Gastrocnemius medialis (tissue), 4 donors: Measurements from ENCODE around the gene HYDIN.
"Not testable (repeated sequence)": the region's sequence is repeated elsewhere in the genome, so short reads cannot be mapped to it uniquely, and the experiment has no call there.

ENCODE experiments used
- CTCF ChIP-seq, 5 experiments: fragments of 450-650 bp in 3 of 5; fragments of 200-600 bp in 2 of 5; sonication (generic) in 2 of 5; IDR thresholded peaks in 4 of 5; conservative IDR thresholded peaks in 1 of 5; 1 replicate in 4 of 5; 2 replicates in 1 of 5; pipeline ENCODE4 v1.5.1; 2016 to 2019; ENCODE audit warnings: antibody characterized with exemption in 5 of 5, mild to moderate bottlenecking in 3 of 5, moderate library complexity in 3 of 5
- POLR2A ChIP-seq, 2 donors: fragments of 450-650 bp; IDR thresholded peaks; one replicate each; pipeline ENCODE4 v1.6.1; 2017; ENCODE audit warnings: antibody characterized with exemption in 2 of 2, mild to moderate bottlenecking in 2 of 2, moderate library complexity in 2 of 2

- not testable (repeated sequence) for TF ChIP-seq CTCF (IDR thresholded peaks at IDR 0.05 in 4 of 5, conservative IDR thresholded peaks at IDR 0.05 in 1 of 5); POLR2A (IDR thresholded peaks at IDR 0.05)
These were observed 176.5 kb downstream of the HYDIN start for GRCh38 chr16:71053897-71054609.
